Mucosa of stomach (tissue), 1 donor: ENCODE results near the gene SECISBP2.

Source experiments
- H3K27me3 ChIP-seq: one replicate; pipeline ENCODE4 v1.7.0; 2013; ENCODE audit warnings: mild to moderate bottlenecking, low read length; ENCODE audit not compliant: control insufficient read depth, insufficient read depth
- H3K36me3 ChIP-seq: one replicate; pipeline ENCODE4 v1.7.0; 2013; ENCODE audit warnings: low read length; ENCODE audit not compliant: control insufficient read depth, insufficient read depth
- H3K4me1 ChIP-seq: one replicate; pipeline ENCODE4 v1.7.0; 2013; ENCODE audit warnings: mild to moderate bottlenecking, low read length; ENCODE audit not compliant: control insufficient read depth, insufficient read depth
- H3K4me3 ChIP-seq: one replicate; pipeline ENCODE4 v1.7.0; 2013; ENCODE audit warnings: low read length
- H3K9ac ChIP-seq: one replicate; pipeline ENCODE4 v1.7.0; 2013; ENCODE audit warnings: mild to moderate bottlenecking, low read length, moderate library complexity
- H3K9me3 ChIP-seq: one replicate; pipeline ENCODE4 v1.7.0; 2013; ENCODE audit warnings: mild to moderate bottlenecking, low read length, moderate library complexity; ENCODE audit not compliant: control insufficient read depth
- donor health status: Pancreatic carcinoma.

The SECISBP2 gene

GRCh38 chr9:89362647-89363310 lies 44.5 kb downstream of the SECISBP2 start:
- Histone ChIP-seq H3K4me1 (no peaks in the 10 kb centered on the region), H3K27me3 (no peaks in the 10 kb centered on the region), H3K4me3 (no peak overlapping the region), H3K9ac (no peak overlapping the region), H3K36me3 (peaks cover 11% of the 10 kb centered on the region), H3K9me3 (no peaks in the 10 kb centered on the region)

GRCh38 chr9:89363311-89363670 lies 45.0 kb downstream of the SECISBP2 start:
- no peak overlapping the region for H3K4me3 ChIP-seq
- H3K4me1 ChIP-seq = no peaks in the 10 kb centered on the region
- H3K36me3 ChIP-seq = peaks cover 6% of the 10 kb centered on the region
- no peaks in the 10 kb centered on the region for H3K9me3 ChIP-seq
- H3K9ac ChIP-seq = no peak overlapping the region
- no peaks in the 10 kb centered on the region for H3K27me3 ChIP-seq

GRCh38 chr9:89363921-89364665 lies 45.8 kb downstream of the SECISBP2 start:
- H3K27me3 ChIP-seq = no peaks in the 10 kb centered on the region
- no peak overlapping the region for H3K9ac ChIP-seq
- H3K9me3 ChIP-seq = no peaks in the 10 kb centered on the region
- H3K4me3 ChIP-seq = no peak overlapping the region
- peaks cover 5% of the 10 kb centered on the region for H3K36me3 ChIP-seq
- H3K4me1 ChIP-seq = no peaks in the 10 kb centered on the region

GRCh38 chr9:89364666-89365531 lies 46.6 kb downstream of the SECISBP2 start:
- no peaks in the 10 kb centered on the region for H3K4me1 ChIP-seq
- no peaks in the 10 kb centered on the region for H3K9me3 ChIP-seq
- no peak overlapping the region for H3K9ac ChIP-seq
- H3K36me3 ChIP-seq = peaks cover 5% of the 10 kb centered on the region
- no peaks in the 10 kb centered on the region for H3K27me3 ChIP-seq
- no peak overlapping the region for H3K4me3 ChIP-seq

- H3K27me3 ChIP-seq = no peaks in the 10 kb centered on the region
- peaks cover 3% of the 10 kb centered on the region for H3K4me1 ChIP-seq
- H3K36me3 ChIP-seq = peaks cover 5% of the 10 kb centered on the region
- no peak overlapping the region for H3K9ac ChIP-seq
- H3K9me3 ChIP-seq = no peaks in the 10 kb centered on the region
- H3K4me3 ChIP-seq = no peak overlapping the region
Observed at GRCh38 chr9:89365532-89365912, 47.2 kb downstream of the SECISBP2 start.

GRCh38 chr9:89366711-89367110 lies 48.4 kb downstream of the SECISBP2 start:
- Histone ChIP-seq H3K9ac (no peak overlapping the region), H3K4me1 (peaks cover 5% of the 10 kb centered on the region), H3K36me3 (no peaks in the 10 kb centered on the region), H3K9me3 (no peaks in the 10 kb centered on the region), H3K27me3 (no peaks in the 10 kb centered on the region), H3K4me3 (no peak overlapping the region)

- no peak overlapping the region for H3K4me3 ChIP-seq
- no peaks in the 10 kb centered on the region for H3K9me3 ChIP-seq
- H3K9ac ChIP-seq = no peak overlapping the region
- no peaks in the 10 kb centered on the region for H3K27me3 ChIP-seq
- peaks cover 5% of the 10 kb centered on the region for H3K4me1 ChIP-seq
- no peaks in the 10 kb centered on the region for H3K36me3 ChIP-seq
Observed at GRCh38 chr9:89367281-89367680, 49.0 kb downstream of the SECISBP2 start.

GRCh38 chr9:89367726-89368437 lies 49.6 kb downstream of the SECISBP2 start:
- Histone ChIP-seq H3K9ac (no peak overlapping the region), H3K27me3 (no peaks in the 10 kb centered on the region), H3K36me3 (no peaks in the 10 kb centered on the region), H3K4me3 (no peak overlapping the region), H3K9me3 (no peaks in the 10 kb centered on the region), H3K4me1 (peaks cover 5% of the 10 kb centered on the region)

- H3K9me3 ChIP-seq = no peaks in the 10 kb centered on the region
- no peak overlapping the region for H3K9ac ChIP-seq
- H3K27me3 ChIP-seq = no peaks in the 10 kb centered on the region
- no peaks in the 10 kb centered on the region for H3K36me3 ChIP-seq
- peaks cover 5% of the 10 kb centered on the region for H3K4me1 ChIP-seq
- no peak overlapping the region for H3K4me3 ChIP-seq
Observed at GRCh38 chr9:89368550-89368949, 50.2 kb downstream of the SECISBP2 start.

- Histone ChIP-seq H3K4me3 (no peak overlapping the region), H3K9ac (no peak overlapping the region), H3K27me3 (no peaks in the 10 kb centered on the region), H3K36me3 (no peaks in the 10 kb centered on the region), H3K4me1 (peaks cover 5% of the 10 kb centered on the region), H3K9me3 (no peaks in the 10 kb centered on the region)
Observed at GRCh38 chr9:89368978-89369377, 50.7 kb downstream of the SECISBP2 start.

GRCh38 chr9:89370593-89370992 lies 52.3 kb downstream of the SECISBP2 start:
- no peaks in the 10 kb centered on the region for H3K27me3 ChIP-seq
- peaks cover 5% of the 10 kb centered on the region for H3K4me1 ChIP-seq
- no peaks in the 10 kb centered on the region for H3K9me3 ChIP-seq
- H3K9ac ChIP-seq = no peak overlapping the region
- H3K36me3 ChIP-seq = peaks cover 3% of the 10 kb centered on the region
- no peak overlapping the region for H3K4me3 ChIP-seq
